Body of pancreas (tissue), 4 donors: ENCODE measurements around the gene COG3. TPM values are rescaled to one million over a fixed set of nuclear protein-coding genes. Genes with fewer than 3 reads are reported as not detected.

Experiments used
- ATAC-seq: fragments of 150-250 bp; one replicate; pipeline ENCODE4 v1.9.1; 2016
- DNase-seq, 4 donors: peaks; one replicate each; pipeline ENCODE4 v3.0.0-alpha.2; 2019
- H3K27ac ChIP-seq, 4 donors: fragments of 200-600 bp; sonication (generic); 1 replicate in 3 of 4; 2 replicates in 1 of 4; pipeline versions ENCODE4 v1.5.1 to v1.6.1; 2016 to 2019; ENCODE audit warnings: mild to moderate bottlenecking in 1 of 4, mixed read lengths in 1 of 4, moderate library complexity in 1 of 4
- H3K27me3 ChIP-seq, 2 donors: fragments of 200-600 bp; sonication (generic); one replicate each; pipeline ENCODE4 v1.6.0; 2016; ENCODE audit warnings: mild to moderate bottlenecking in 1 of 2
- H3K36me3 ChIP-seq, 2 donors: fragments of 200-600 bp; sonication (generic); replicated peaks in 1 of 2; 2 replicates each; pipeline ENCODE4 v1.5.1; 2016; ENCODE audit warnings: low read depth in 2 of 2; ENCODE audit not compliant: insufficient read depth in 1 of 2
- H3K4me1 ChIP-seq: fragments of 200-600 bp; sonication (generic); one replicate; pipeline ENCODE4 v1.6.0; 2016
- H3K4me3 ChIP-seq, 2 donors: fragments of 200-600 bp; sonication (generic); 1 replicate in 1 of 2; 2 replicates in 1 of 2; pipeline ENCODE4 v1.5.1; 2016 to 2019
- H3K9me3 ChIP-seq, 3 donors: fragments of 200-600 bp; sonication (generic); 1 replicate in 2 of 3; 2 replicates in 1 of 3; pipeline ENCODE4 v1.5.1; 2016
- POLR2A ChIP-seq, 3 donors: fragments of 450-650 bp; IDR thresholded peaks; one replicate each; pipeline ENCODE4 v1.6.1; 2016; ENCODE audit warnings: antibody characterized with exemption in 3 of 3, mild to moderate bottlenecking in 2 of 3
- WGBS, 2 donors: methylation state at CpG; one replicate each; pipeline ENCODE4 v1.1.5; 2017; 5-methylcytosine and 5-hydroxymethylcytosine counted together
- intact Hi-C: fragments of 100-400 bp; cut with DNase I; formaldehyde crosslinking; loops from one replicate; pipeline ENCODE4 v1.15.1; 2023
- small RNA-seq: library from RNA; depleted of rRNA; stranded (forward); fragments of <200 nt; gene quantifications from one replicate; pipeline ENCODE3, GENCODE V24; 2016
- total RNA-seq, 2 donors: library from RNA; depleted of rRNA; stranded (reverse); fragments of >200 nt; gene quantifications; one replicate each; pipeline ENCODE4 v1.1.0, GENCODE V29; 2016
- TF ChIP-seq, protein P1 (sequence below), 7 experiments: fragments of 450-650 bp in 4 of 7; fragments of 200-600 bp in 3 of 7; sonication (generic) in 3 of 7; IDR thresholded peaks; one replicate each; pipeline ENCODE4 v1.5.1; 2016 to 2019; ENCODE audit warnings: antibody characterized with exemption in 7 of 7

COG3 gene
- total RNA-seq, 2 donors from 2014 or later, result 49.0 to 52.7 TPM

DNA sequence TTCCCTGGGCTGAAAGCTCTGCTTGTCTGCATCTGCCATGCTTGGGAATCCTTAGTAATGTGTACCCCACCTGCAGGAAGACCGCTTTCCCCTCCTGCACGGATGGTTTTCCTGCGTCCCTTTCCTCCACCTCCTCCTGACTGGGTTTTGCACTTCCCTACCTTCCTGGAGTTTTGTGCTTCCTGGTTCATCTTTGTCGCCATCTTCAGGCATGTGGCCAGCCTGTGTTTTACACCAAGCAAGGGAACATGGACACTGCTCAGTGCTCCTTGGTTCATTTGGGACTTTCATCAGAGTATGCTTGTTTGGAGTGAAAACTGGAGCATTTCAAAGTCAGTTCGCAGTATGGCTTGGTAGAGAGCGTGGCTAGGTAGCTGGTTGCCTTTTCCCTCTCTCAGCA lies 120.1 kb downstream of the COG3 start:
- no peaks in the 10 kb centered on the region for H3K27me3 ChIP-seq
- H3K4me3 ChIP-seq, result no peak overlapping the region
- TF ChIP-seq POLR2A (IDR thresholded peaks at IDR 0.05), result no peak
- TF ChIP-seq, protein P1, sequence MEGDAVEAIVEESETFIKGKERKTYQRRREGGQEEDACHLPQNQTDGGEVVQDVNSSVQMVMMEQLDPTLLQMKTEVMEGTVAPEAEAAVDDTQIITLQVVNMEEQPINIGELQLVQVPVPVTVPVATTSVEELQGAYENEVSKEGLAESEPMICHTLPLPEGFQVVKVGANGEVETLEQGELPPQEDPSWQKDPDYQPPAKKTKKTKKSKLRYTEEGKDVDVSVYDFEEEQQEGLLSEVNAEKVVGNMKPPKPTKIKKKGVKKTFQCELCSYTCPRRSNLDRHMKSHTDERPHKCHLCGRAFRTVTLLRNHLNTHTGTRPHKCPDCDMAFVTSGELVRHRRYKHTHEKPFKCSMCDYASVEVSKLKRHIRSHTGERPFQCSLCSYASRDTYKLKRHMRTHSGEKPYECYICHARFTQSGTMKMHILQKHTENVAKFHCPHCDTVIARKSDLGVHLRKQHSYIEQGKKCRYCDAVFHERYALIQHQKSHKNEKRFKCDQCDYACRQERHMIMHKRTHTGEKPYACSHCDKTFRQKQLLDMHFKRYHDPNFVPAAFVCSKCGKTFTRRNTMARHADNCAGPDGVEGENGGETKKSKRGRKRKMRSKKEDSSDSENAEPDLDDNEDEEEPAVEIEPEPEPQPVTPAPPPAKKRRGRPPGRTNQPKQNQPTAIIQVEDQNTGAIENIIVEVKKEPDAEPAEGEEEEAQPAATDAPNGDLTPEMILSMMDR (IDR thresholded peaks at IDR 0.05), result no peak
- H3K36me3 ChIP-seq, result no peaks in the 10 kb centered on the region
- H3K9me3 ChIP-seq, result no peaks in the 10 kb centered on the region
- WGBS, 2 donors, result 69 to 83% methylated on average over 6 of the region's 6 CpGs
- H3K27ac ChIP-seq, result no peak overlapping the region
- DNase-seq, result no peak
- H3K4me1 ChIP-seq, result no peaks in the 10 kb centered on the region
- intact Hi-C loops, result no loop called here
- ATAC-seq, result no peak

Small RNAs within 50 kb of the gene (small RNA-seq; reads per million reads assigned to genes)
- gene RNA5SP27, result not detected
- not detected for gene TIMM9P3

Other genes starting within 250 kb of the COG3 start
- gene TPT1, start 123.8 kb upstream of the COG3 start, total RNA-seq, result 1,000 to 10,000 TPM; 1,254 to 1,787 TPM
- 10 to 100 TPM in 1 of 2 donors, 1 to 10 TPM in 1; 7.3 to 10.1 TPM for gene SLC25A30, start 46.6 kb upstream of the COG3 start, total RNA-seq
- not detected for gene ERICH6B, start 150.8 kb downstream of the COG3 start, total RNA-seq
- gene CBY2, start 237.4 kb downstream of the COG3 start, total RNA-seq, result not detected